Muscle layer of colon (tissue), 2 donors: ENCODE results near the gene ZNF764.
"Not testable (repeated sequence)": the region's sequence is repeated elsewhere in the genome, so short reads cannot be mapped to it uniquely, and the experiment has no call there.

Experiments used
- H3K27ac ChIP-seq: one replicate; pipeline ENCODE4 v1.7.0; 2013; ENCODE audit warnings: low read depth, mild to moderate bottlenecking, low read length, moderate library complexity
- H3K27me3 ChIP-seq, 2 donors: one replicate each; pipeline ENCODE4 v1.7.0; 2013; ENCODE audit warnings: low read length in 2 of 2, mild to moderate bottlenecking in 2 of 2; ENCODE audit not compliant: insufficient read depth in 2 of 2, control insufficient read depth in 1 of 2
- H3K36me3 ChIP-seq: one replicate; pipeline ENCODE4 v1.7.0; 2013; ENCODE audit warnings: mild to moderate bottlenecking, low read length; ENCODE audit not compliant: insufficient read depth
- H3K4me1 ChIP-seq: one replicate; pipeline ENCODE4 v1.7.0; 2013; ENCODE audit warnings: mild to moderate bottlenecking, low read length; ENCODE audit not compliant: insufficient read depth
- H3K4me3 ChIP-seq, 2 donors: one replicate each; pipeline ENCODE4 v1.7.0; 2013; ENCODE audit warnings: low read length in 2 of 2, low read depth in 1 of 2, mild to moderate bottlenecking in 1 of 2, moderate library complexity in 1 of 2
- H3K9ac ChIP-seq: one replicate; pipeline ENCODE4 v1.7.0; 2013; ENCODE audit warnings: low read length
- H3K9me3 ChIP-seq: one replicate; pipeline ENCODE4 v1.7.0; 2013; ENCODE audit warnings: mild to moderate bottlenecking, low read length
- donor health status: abdominal sarcoma.
- donor health status: Adenocarcinoma of cecum.

ZNF764 gene

DNA sequence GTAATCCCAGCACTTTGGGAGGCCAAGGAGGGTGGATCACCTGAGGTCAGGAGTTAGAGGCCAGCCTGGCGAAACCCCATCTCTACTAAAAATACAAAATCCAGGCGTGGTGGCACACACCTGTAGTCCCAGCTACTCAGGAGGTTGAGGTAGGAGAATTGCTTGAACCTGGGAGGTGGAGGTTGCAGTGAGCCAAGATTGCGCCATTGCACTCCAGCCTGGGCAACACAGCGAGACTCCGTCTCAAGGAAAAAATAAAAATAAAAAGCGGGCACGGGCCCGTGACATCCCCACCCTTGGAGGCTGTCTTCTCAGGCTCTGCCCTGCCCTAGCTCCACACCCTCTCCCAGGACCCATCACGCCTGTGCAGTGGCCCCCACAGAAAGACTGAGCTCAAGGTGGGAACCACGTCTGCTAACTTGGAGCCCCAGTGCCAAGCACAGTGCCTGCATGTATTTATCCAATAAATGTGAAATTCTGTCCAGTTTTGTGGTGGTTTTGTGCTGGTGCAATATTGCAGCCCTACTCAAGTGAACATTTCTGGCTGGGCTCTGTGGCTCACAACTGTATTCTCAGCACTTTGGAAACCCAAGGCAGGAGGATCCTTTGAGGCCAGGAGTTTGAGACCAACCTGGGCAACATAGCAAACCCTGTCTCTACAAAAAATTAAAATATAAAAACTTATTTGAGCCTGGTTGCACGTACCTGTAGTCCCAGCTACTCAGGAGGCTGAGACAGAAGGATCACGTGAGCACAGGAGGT, 35.3 kb downstream of the ZNF764 start:
- H3K4me1 ChIP-seq, H3K27ac ChIP-seq, H3K27me3 ChIP-seq: not testable (repeated sequence)

DNA sequence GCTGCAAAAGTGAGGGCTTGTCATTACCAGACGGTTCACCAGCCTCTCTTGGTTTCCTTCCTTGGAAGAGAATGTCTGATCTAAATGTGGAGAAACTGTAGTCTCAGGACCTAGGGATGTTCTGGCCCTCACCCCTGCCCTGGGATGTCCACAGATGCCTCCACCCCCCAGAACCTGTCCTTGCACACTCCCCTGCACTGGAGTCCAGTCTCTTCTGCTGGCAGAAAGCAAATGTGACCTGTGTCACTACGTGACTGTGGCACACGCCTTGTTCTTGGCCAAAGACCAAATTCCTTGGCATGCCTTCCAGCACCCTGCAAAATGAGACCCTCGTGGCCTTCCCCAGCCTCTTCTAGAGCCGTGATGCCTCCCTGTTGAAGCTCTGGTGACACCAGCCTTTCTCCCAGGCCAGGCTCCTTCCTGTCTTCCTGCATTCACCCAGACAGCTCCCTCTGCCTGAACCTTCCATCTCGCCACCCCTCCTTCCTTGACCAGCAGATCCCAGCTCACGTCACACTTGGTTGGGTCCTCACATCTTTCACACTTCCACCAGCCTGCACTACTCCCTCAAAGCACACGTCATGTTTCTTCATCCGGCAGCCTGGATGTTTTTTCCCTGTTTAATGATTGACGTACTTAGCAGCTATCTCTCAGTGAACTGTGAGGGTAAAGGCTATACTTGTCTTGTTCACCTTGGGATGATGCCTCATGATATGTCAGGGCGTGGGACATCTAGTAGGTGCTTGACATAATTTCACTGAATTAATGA, 36.1 kb downstream of the ZNF764 start:
- H3K9me3 ChIP-seq: no peaks in the 10 kb centered on the region

More for the DNA sequence above, 35.3 kb downstream of the ZNF764 start:
- H3K9me3 ChIP-seq, H3K9ac ChIP-seq, H3K4me3 ChIP-seq, H3K36me3 ChIP-seq: not testable (repeated sequence)

DNA sequence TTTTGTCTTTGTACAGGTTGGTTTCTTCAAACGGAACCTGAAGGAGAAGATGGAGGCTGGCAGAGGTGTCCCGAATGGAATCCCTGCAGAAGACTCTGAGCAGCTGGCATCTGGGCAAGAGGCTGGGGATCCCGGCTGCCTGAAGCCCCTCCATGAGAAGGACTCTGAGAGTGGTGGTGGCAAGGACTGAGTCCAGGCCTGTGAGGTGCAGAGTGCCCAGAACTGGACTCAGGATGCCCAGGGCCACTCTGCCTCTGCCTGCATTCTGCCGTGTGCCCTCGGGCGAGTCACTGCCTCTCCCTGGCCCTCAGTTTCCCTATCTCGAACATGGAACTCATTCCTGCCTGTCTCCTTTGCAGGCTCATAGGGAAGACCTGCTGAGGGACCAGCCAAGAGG, 36.7 kb downstream of the ZNF764 start:
- H3K36me3 ChIP-seq: peaks cover 7% of the 10 kb centered on the region
- no peaks in the 10 kb centered on the region for H3K9me3 ChIP-seq
- H3K9ac ChIP-seq: no peak overlapping the region
- no peak overlapping the region for H3K27ac ChIP-seq
- H3K27me3 ChIP-seq: no peaks in the 10 kb centered on the region
- no peak overlapping the region for H3K4me3 ChIP-seq
- no peaks in the 10 kb centered on the region for H3K4me1 ChIP-seq

More for the DNA sequence above, 36.1 kb downstream of the ZNF764 start:
- Histone ChIP-seq H3K36me3 (peaks cover 7% of the 10 kb centered on the region), H3K9ac (no peak overlapping the region), H3K4me1 (no peaks in the 10 kb centered on the region), H3K27ac (no peak overlapping the region), H3K4me3 (no peak overlapping the region), H3K27me3 (no peaks in the 10 kb centered on the region)

DNA sequence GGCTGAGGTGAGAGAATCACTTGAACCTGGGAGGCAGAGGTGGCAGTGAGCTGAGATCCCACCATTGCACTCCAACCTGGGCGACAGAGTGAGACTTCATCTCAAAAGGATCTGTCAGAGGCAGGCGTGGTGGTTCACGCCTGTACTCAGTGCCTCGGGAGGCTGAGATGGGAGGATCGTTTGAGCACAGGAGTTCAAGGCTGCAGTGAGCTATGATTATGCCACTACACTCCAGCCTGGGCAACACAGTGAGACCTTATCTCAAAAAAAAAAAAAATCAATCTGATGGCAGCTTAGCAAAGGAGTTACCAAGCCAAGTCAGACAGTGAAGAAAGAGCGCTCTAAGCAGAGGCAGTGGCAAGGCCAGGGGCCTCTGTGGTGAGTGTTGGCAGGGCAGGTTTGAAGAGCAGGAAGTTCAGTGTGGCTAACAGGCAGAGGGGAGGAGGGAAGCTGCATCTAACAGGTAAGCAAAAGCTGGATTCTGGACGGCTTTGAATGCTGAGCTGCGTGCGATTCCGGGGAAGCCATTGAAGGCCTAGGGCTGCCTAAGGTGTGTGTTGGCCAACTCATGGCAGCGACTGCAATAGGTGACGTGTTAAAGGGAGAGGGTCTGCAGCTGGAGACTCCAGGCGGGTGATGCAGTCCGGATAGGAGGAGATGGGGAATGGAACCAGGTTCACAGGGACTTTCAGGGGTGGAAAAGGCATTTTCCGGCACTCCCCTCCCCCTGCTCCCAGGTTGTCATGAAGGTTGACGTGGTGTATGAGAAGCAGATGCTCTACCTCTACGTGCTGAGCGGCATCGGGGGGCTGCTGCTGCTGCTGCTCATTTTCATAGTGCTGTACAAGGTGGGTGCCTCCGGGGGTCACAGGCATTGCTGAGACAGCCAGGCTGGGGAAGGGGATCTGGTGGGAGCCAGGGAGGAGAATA, 38.8 kb downstream of the ZNF764 start:
- H3K36me3 ChIP-seq: peaks cover 1% of the 10 kb centered on the region
- no peaks in the 10 kb centered on the region for H3K27me3 ChIP-seq
- H3K4me1 ChIP-seq: no peaks in the 10 kb centered on the region
- H3K9ac ChIP-seq: no peak overlapping the region
- H3K27ac ChIP-seq: no peak overlapping the region
- no peak overlapping the region for H3K4me3 ChIP-seq
- no peaks in the 10 kb centered on the region for H3K9me3 ChIP-seq

- Histone ChIP-seq H3K27me3 (no peaks in the 10 kb centered on the region), H3K27ac (no peak overlapping the region), H3K9me3 (no peaks in the 10 kb centered on the region), H3K36me3 (no peaks in the 10 kb centered on the region), H3K4me1 (no peaks in the 10 kb centered on the region), H3K4me3 (no peak overlapping the region), H3K9ac (no peak overlapping the region)
Measured at GRCh38 chr16:30518552-30518951, 39.6 kb downstream of the ZNF764 start.

- Histone ChIP-seq H3K9me3 (no peaks in the 10 kb centered on the region), H3K36me3 (no peaks in the 10 kb centered on the region), H3K9ac (no peak overlapping the region), H3K27me3 (no peaks in the 10 kb centered on the region), H3K4me1 (no peaks in the 10 kb centered on the region), H3K4me3 (no peak overlapping the region), H3K27ac (no peak overlapping the region)
Measured at GRCh38 chr16:30515275-30515674, 42.9 kb downstream of the ZNF764 start.

- no peaks in the 10 kb centered on the region for H3K4me1 ChIP-seq
- H3K27ac ChIP-seq: no peak overlapping the region
- no peak overlapping the region for H3K4me3 ChIP-seq
- H3K27me3 ChIP-seq: no peaks in the 10 kb centered on the region
- H3K36me3 ChIP-seq: no peaks in the 10 kb centered on the region
- H3K9me3 ChIP-seq: no peaks in the 10 kb centered on the region
- H3K9ac ChIP-seq: no peak overlapping the region
Measured at GRCh38 chr16:30511509-30511908, 46.7 kb downstream of the ZNF764 start.

DNA sequence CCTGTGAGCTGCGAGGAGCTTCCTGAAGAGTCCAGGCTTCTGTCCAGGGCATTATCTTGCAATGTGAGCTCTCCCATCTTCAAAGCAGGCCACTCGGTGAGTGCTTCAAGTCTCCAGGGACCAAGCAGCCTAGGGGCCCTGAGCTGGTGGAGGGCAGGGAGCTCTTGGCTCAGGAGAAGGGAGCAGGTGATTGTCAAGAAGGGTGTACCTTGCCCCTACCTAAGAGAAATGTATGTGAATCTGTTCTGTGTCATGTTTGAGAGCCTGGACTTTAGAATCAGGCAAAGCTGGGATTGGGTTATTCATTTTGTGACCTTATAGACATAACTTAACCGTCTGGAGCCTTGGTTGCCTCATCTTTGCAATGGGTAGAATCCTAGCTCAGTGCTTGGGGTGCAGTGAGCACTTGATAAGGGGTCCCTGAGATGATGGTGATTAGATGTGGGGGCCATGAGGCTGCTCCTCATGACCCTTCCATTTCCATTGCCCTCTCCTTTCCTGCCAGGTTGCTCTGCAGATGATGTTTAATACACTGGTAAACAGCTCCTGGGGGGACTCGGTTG, 47.7 kb downstream of the ZNF764 start:
- Histone ChIP-seq H3K9ac (no peak overlapping the region), H3K27ac (no peak overlapping the region), H3K4me3 (no peak overlapping the region), H3K4me1 (no peaks in the 10 kb centered on the region), H3K27me3 (no peaks in the 10 kb centered on the region), H3K9me3 (no peaks in the 10 kb centered on the region), H3K36me3 (no peaks in the 10 kb centered on the region)

DNA sequence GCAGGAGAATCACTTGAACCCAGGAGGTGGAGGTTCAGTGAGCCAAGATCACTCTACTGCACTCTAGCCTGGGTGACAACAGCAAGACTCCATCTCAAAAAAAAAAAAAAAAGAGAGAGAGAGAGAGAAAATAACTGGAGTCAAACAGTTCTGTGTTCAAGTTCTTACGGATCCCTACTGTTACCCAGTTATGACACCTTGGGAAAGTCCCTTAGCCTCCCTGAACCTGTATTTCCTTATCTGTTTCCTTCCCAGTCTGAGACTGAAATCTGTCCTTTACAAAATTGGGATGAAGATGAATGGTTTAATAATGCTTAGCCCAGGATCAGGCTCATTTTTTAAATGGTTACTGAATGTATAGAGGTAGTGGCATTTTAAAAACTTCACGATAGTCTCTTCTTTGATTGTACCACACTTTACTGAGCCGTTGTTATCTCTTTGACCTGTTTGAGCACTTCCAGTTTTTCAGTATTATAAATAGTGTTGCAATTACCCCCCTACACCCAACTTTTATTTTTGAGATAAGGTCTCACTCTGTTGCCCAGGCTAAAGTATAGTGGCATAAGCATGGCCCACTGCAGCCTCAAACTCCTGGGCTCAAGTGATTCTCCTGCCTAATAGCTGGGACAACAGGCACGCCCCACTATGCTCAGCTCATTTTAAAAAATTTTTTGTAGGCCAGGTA, 49.0 kb downstream of the ZNF764 start:
- no peaks in the 10 kb centered on the region for H3K9me3 ChIP-seq
- H3K9ac ChIP-seq: no peak overlapping the region
- no peaks in the 10 kb centered on the region for H3K27me3 ChIP-seq
- no peak overlapping the region for H3K4me3 ChIP-seq
- H3K27ac ChIP-seq: no peak overlapping the region
- H3K36me3 ChIP-seq: no peaks in the 10 kb centered on the region
- no peaks in the 10 kb centered on the region for H3K4me1 ChIP-seq
